Measurements from ENCODE around the gene PLEKHA7. TPM values are rescaled to one million over a fixed set of nuclear protein-coding genes. Genes with fewer than 3 reads are reported as not detected.

The PLEKHA7 gene
- total and polyA plus RNA-seq, 2 of the 8 experiments (the other 6 are each of a cell fraction or from before 2014, with no cell fraction given) = 11.4 to 25.6 TPM

DNA sequence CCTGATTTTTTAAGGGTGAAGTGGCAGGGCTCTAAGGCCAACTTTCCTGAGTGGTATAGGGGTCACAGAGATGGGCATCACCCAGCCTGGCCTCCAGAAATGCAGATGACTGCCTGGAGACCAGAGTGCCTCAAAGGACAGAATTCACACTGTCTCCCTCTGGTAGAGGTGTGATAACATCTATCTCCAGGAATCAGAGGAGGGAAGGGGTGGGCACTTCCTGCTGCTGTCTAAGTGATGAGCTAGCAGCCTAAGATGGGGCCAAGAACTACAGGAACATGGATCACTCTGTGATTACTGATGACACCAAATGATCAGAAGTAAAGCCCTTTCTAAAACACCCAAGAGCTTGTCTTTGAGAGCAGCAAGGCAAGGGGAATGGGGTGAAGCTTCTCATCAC is 213.8 kb downstream of the PLEKHA7 start:
- no peak overlapping the region for H3K9ac ChIP-seq (replicated peaks in 1 of 4; ENCODE audit: extremely low read depth in 1 of 4, low read depth in 3 of 4, low read length in 3 of 4)
- H3K79me2 ChIP-seq (ENCODE audit: control insufficient read depth in 1 of 2, insufficient read depth in 2 of 2, low read length in 2 of 2) = no peaks in the 10 kb centered on the region
- POLR2A ChIA-PET (ENCODE audit: partially characterized antibody) = no interaction called here
- H3K4me3 ChIP-seq (ENCODE audit: extremely low read depth in 1 of 4, insufficient read depth in 2 of 4, low read depth in 3 of 4, low read length in 4 of 4) = no peak overlapping the region
- H4K8ac ChIP-seq (ENCODE audit: extremely low read depth, insufficient read depth, low read length) = no peak overlapping the region
- H3K23ac ChIP-seq (ENCODE audit: insufficient read length) = no peak overlapping the region
- H3K4ac ChIP-seq (replicated peaks; ENCODE audit: insufficient read length, low read depth, low read length) = no peak overlapping the region
- no peak overlapping the region for H2AK5ac ChIP-seq (ENCODE audit: low read depth, low read length)
- no peak overlapping the region for H2AFZ ChIP-seq (ENCODE audit: low read length)
- H4K91ac ChIP-seq (replicated peaks; ENCODE audit: insufficient read length, low read length) = no peak overlapping the region
- DNase-seq (ENCODE audit: low read depth in 1 of 2, low spot score in 2 of 2) (no peak), FAIRE-seq (no peak)
- peaks cover 0 to 4% (median 0%) of the 10 kb centered on the region in 4 experiments; a peak in 3 of 8 replicates for H3K36me3 ChIP-seq (ENCODE audit: control insufficient read depth in 2 of 4, insufficient read depth in 4 of 4, low read length in 3 of 4)
- H2BK120ac ChIP-seq (replicated peaks; ENCODE audit: low read depth, low read length) = no peak overlapping the region
- no peaks in the 10 kb centered on the region for H3K9me3 ChIP-seq (ENCODE audit: insufficient read depth in 2 of 2, low read depth in 1 of 2, low read length in 1 of 2)
- no peak overlapping the region for H3K56ac ChIP-seq (replicated peaks; ENCODE audit: insufficient read length, low read depth, low read length)
- H3K79me1 ChIP-seq (ENCODE audit: low read depth, low read length) = no peaks in the 10 kb centered on the region
- no peak overlapping the region for H3K14ac ChIP-seq (ENCODE audit: insufficient read length)
- no peak overlapping the region for H2BK12ac ChIP-seq (ENCODE audit: low read depth, low read length)
- no peak overlapping the region for H2BK5ac ChIP-seq (ENCODE audit: low read depth, low read length)
- no peak overlapping the region for H3K27ac ChIP-seq (ENCODE audit: low read depth, low read length)
- H3K4me2 ChIP-seq (ENCODE audit: insufficient read depth in 1 of 2, low read depth in 2 of 2, low read length in 2 of 2) = no peak overlapping the region
- no peak overlapping the region for H3K18ac ChIP-seq (ENCODE audit: extremely low read depth, low read length)
- no peaks in the 10 kb centered on the region for H3K4me1 ChIP-seq (replicated peaks in 1 of 4; ENCODE audit: control insufficient read depth in 3 of 4, insufficient read depth in 4 of 4, low read length in 3 of 4)
- CTCF ChIA-PET (ENCODE audit: partially characterized antibody) = interaction anchor here (1.8 to 3.5 kb wide), 7 partner anchors 10 to 263 kb away, joined by 4 to 28 read pairs (median 17); no protein-coding TSS in a partner anchor
- no peaks in the 10 kb centered on the region for H4K20me1 ChIP-seq (replicated peaks in 1 of 2; ENCODE audit: control insufficient read depth in 1 of 2, insufficient read depth in 2 of 2, low read length in 2 of 2)
- TF ChIP-seq KDM5A (IDR thresholded peaks at IDR 0.05; ENCODE audit: low read length) (no peak), TEAD4 (IDR thresholded peaks at IDR 0.05; ENCODE audit: low read depth, low read length) (no peak), SP4 (IDR thresholded peaks at IDR 0.05; ENCODE audit: low read length) (no peak), NANOG (IDR thresholded peaks at IDR 0.05; ENCODE audit: insufficient read depth, low read depth, low read length, poor library complexity, severe bottlenecking) (no peak), RXRA (IDR thresholded peaks at IDR 0.05; ENCODE audit: insufficient read depth, low read depth, low read length) (no peak), CREB1 (IDR thresholded peaks at IDR 0.05) (no peak)
- no peaks in the 10 kb centered on the region for H3K23me2 ChIP-seq (ENCODE audit: low read depth, low read length)
- no peak overlapping the region for H2BK15ac ChIP-seq (ENCODE audit: low read length)
- H3K27me3 ChIP-seq (replicated peaks in 1 of 4; ENCODE audit: control insufficient read depth in 3 of 4, extremely low read depth in 1 of 4, insufficient read depth in 3 of 4, low read length in 3 of 4) = no peaks in the 10 kb centered on the region
- H4K5ac ChIP-seq (ENCODE audit: insufficient read length, low read depth, low read length) = no peak overlapping the region
- H2BK20ac ChIP-seq (ENCODE audit: low read length) = no peak overlapping the region
